Body of pancreas (tissue), 4 donors: ENCODE data around the gene GABPA. TPM values are rescaled to one million over a fixed set of nuclear protein-coding genes. Genes with fewer than 3 reads are reported as not detected.
"Not testable (repeated sequence)": the region's sequence is repeated elsewhere in the genome, so short reads cannot be mapped to it uniquely, and the experiment has no call there.

Source experiments
- ATAC-seq: fragments of 150-250 bp; one replicate; pipeline ENCODE4 v1.9.1; 2016
- DNase-seq, 4 donors: peaks; one replicate each; pipeline ENCODE4 v3.0.0-alpha.2; 2019
- H3K27ac ChIP-seq, 4 donors: fragments of 200-600 bp; sonication (generic); 1 replicate in 3 of 4; 2 replicates in 1 of 4; pipeline versions ENCODE4 v1.5.1 to v1.6.1; 2016 to 2019; ENCODE audit warnings: mild to moderate bottlenecking in 1 of 4, mixed read lengths in 1 of 4, moderate library complexity in 1 of 4
- H3K27me3 ChIP-seq, 2 donors: fragments of 200-600 bp; sonication (generic); one replicate each; pipeline ENCODE4 v1.6.0; 2016; ENCODE audit warnings: mild to moderate bottlenecking in 1 of 2
- H3K36me3 ChIP-seq, 2 donors: fragments of 200-600 bp; sonication (generic); replicated peaks in 1 of 2; 2 replicates each; pipeline ENCODE4 v1.5.1; 2016; ENCODE audit warnings: low read depth in 2 of 2; ENCODE audit not compliant: insufficient read depth in 1 of 2
- H3K4me1 ChIP-seq: fragments of 200-600 bp; sonication (generic); one replicate; pipeline ENCODE4 v1.6.0; 2016
- H3K4me3 ChIP-seq, 2 donors: fragments of 200-600 bp; sonication (generic); 1 replicate in 1 of 2; 2 replicates in 1 of 2; pipeline ENCODE4 v1.5.1; 2016 to 2019
- H3K9me3 ChIP-seq, 3 donors: fragments of 200-600 bp; sonication (generic); 1 replicate in 2 of 3; 2 replicates in 1 of 3; pipeline ENCODE4 v1.5.1; 2016
- CTCF ChIP-seq, 7 experiments: fragments of 450-650 bp in 4 of 7; fragments of 200-600 bp in 3 of 7; sonication (generic) in 3 of 7; IDR thresholded peaks; one replicate each; pipeline ENCODE4 v1.5.1; 2016 to 2019; ENCODE audit warnings: antibody characterized with exemption in 7 of 7
- POLR2A ChIP-seq, 3 donors: fragments of 450-650 bp; IDR thresholded peaks; one replicate each; pipeline ENCODE4 v1.6.1; 2016; ENCODE audit warnings: antibody characterized with exemption in 3 of 3, mild to moderate bottlenecking in 2 of 3
- WGBS, 2 donors: methylation state at CpG; one replicate each; pipeline ENCODE4 v1.1.5; 2017; 5-methylcytosine and 5-hydroxymethylcytosine counted together
- intact Hi-C: fragments of 100-400 bp; cut with DNase I; formaldehyde crosslinking; loops from one replicate; pipeline ENCODE4 v1.15.1; 2023
- total RNA-seq, 2 donors: library from RNA; depleted of rRNA; stranded (reverse); fragments of >200 nt; gene quantifications; one replicate each; pipeline ENCODE4 v1.1.0, GENCODE V29; 2016

Gene GABPA
- total RNA-seq, 2 donors from 2014 or later = 8.9 to 11.2 TPM

DNA sequence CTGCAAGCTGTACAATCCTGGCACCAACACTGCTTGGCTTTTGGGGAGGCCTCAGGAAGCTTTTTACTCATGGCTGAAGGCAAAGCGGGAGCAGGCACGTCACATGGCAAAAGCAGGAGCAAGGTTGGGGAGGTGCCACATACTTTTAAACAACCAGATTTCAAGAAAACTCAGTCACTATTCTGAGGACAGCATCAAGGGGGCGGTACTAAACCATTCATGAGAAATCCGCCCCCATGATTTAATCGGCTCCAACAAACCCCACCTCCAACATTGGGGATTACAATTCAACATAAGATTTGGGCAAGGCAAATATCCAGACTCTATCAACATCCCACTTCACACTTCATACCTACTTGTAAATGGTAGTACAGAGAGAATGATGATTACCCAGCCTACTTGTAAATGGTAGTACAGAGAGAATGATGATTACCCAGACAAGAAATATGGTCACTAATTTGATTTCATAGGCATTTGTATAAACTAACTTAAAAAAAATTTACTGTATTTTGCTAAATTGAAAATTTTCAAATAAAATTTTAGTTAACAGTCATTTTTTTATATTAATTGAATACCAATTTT, 25.0 kb upstream of the GABPA start:
- no peak for ATAC-seq

DNA sequence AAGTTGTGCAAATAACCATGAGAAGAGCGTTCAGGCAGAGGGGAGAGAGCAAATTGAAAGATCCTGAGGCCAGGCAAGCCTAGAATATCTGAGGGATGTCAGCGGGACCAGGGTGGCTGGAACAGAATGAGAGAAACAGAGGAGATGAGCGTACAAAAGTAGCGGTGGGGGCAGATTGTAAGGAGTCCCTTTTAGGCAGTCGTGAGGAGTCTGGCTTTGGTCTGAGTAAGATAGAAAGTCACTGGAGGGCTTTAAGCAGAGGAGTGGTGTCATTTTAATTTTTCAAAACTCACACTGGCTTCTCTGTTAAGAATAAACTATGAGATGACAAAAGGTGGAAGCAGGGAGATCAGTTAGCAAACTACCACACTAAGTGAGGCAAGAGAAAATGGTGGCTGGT, 24.2 kb upstream of the GABPA start:
- DNase-seq (no peak), ATAC-seq (no peak)
- Histone ChIP-seq H3K27ac (no peak overlapping the region), H3K4me1 (no peaks in the 10 kb centered on the region), H3K36me3 (no peaks in the 10 kb centered on the region), H3K9me3 (no peaks in the 10 kb centered on the region), H3K27me3 (no peaks in the 10 kb centered on the region), H3K4me3 (no peak overlapping the region)
- WGBS, 2 donors = 69 to 75% methylated on average over 5 of the region's 5 CpGs
- intact Hi-C loops = no loop called here
- TF ChIP-seq POLR2A (IDR thresholded peaks at IDR 0.05) (no peak), CTCF (IDR thresholded peaks at IDR 0.05) (no peak)

More for the DNA sequence above, 25.0 kb upstream of the GABPA start:
- no peaks in the 10 kb centered on the region for H3K4me1 ChIP-seq
- H3K36me3 ChIP-seq = no peaks in the 10 kb centered on the region
- H3K27ac ChIP-seq = no peak overlapping the region
- no peak for DNase-seq
- TF ChIP-seq CTCF (IDR thresholded peaks at IDR 0.05) (no peak), POLR2A (IDR thresholded peaks at IDR 0.05) (no peak)
- 63 to 69% methylated on average over 5 of the region's 5 CpGs for WGBS, 2 donors
- intact Hi-C loops = loop anchor here (10.0 kb wide), 1 partner anchor 95 kb away; no protein-coding TSS in a partner anchor
- H3K27me3 ChIP-seq = no peaks in the 10 kb centered on the region
- no peak overlapping the region for H3K4me3 ChIP-seq
- no peaks in the 10 kb centered on the region for H3K9me3 ChIP-seq

- H3K27me3 ChIP-seq, DNase-seq, H3K9me3 ChIP-seq, H3K4me1 ChIP-seq, H3K4me3 ChIP-seq, H3K27ac ChIP-seq, intact Hi-C loops, ATAC-seq, H3K36me3 ChIP-seq: not testable (repeated sequence)
- whole genome bisulfite sequencing, 2 donors = 96 to 97% methylated on average over 10 of the region's 10 CpGs
Measured at GRCh38 chr21:25714066-25714465, 20.7 kb upstream of the GABPA start.

DNA sequence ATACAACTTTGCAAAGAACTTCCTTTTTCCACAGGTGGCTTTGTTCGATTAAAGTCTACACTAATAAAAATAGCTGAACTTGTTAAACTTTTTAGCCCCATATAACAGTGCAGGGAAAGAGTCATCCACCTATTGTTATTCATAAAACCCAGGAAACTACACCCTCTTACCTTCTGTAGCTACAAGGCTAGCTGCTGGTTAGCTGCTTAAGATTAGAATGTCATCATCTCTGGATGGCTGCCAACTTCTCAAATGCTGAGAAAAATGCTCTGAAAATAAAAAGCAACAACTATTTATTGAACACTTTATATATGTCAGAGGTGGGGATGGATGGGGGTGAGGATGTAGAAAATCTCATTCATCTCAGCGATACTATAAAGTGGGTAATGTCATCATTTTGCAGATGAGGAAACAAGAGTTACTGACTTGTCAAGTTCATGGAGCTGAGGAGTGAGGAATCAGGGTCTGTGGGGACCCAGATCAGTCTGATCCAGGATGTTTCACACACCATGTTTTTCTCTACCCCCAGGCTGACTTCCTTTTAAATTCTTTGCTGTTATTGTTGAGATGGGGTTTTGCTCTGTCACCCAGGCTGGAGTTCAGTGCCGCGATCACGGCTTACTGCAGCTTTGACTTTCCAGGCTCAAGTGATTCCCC, 17.2 kb upstream of the GABPA start:
- intact Hi-C loops = no loop called here
- Histone ChIP-seq H3K4me3 (no peak overlapping the region), H3K36me3 (peaks cover 0 to 2% of the 10 kb centered on the region in 2 donors), H3K27ac (no peak overlapping the region), H3K27me3 (no peaks in the 10 kb centered on the region), H3K4me1 (no peaks in the 10 kb centered on the region), H3K9me3 (no peaks in the 10 kb centered on the region)
- 84 to 91% methylated on average over 5 of the region's 5 CpGs for WGBS, 2 donors
- TF ChIP-seq CTCF (IDR thresholded peaks at IDR 0.05) (no peak), POLR2A (IDR thresholded peaks at IDR 0.05) (no peak)
- DNase-seq (no peak), ATAC-seq (no peak)

DNA sequence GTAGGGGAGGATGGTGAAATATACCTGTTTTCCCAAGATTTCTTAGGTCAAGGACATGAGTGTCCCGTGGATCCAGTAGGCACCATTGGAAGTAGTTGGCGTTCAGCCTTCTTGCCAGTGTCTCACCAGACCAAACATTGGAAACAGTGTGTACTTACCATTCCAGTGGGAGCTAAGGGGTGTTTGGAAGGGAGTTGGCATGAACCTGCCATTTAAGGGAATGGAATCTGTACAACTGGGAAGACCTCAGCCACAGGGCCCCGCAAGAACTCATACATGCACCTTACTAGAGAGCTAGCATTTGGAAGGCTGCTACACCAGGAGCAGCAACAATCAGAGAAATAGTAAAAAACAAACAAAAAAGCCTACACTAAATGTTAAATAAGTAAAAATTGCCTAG, 12.8 kb upstream of the GABPA start:
- Histone ChIP-seq H3K27ac (no peak overlapping the region), H3K4me1 (no peaks in the 10 kb centered on the region), H3K27me3 (no peaks in the 10 kb centered on the region), H3K4me3 (no peak overlapping the region), H3K36me3 (peaks cover 10 to 14% of the 10 kb centered on the region in 2 donors), H3K9me3 (no peaks in the 10 kb centered on the region)
- intact Hi-C loops = no loop called here
- no peak for TF ChIP-seq POLR2A (IDR thresholded peaks at IDR 0.05)
- no peak for TF ChIP-seq CTCF (IDR thresholded peaks at IDR 0.05)
- no peak for ATAC-seq
- no peak for DNase-seq
- WGBS, 2 donors = 86% methylated on average over 3 of the region's 3 CpGs
